ENCODE data around the gene GALNT12.

DNA sequence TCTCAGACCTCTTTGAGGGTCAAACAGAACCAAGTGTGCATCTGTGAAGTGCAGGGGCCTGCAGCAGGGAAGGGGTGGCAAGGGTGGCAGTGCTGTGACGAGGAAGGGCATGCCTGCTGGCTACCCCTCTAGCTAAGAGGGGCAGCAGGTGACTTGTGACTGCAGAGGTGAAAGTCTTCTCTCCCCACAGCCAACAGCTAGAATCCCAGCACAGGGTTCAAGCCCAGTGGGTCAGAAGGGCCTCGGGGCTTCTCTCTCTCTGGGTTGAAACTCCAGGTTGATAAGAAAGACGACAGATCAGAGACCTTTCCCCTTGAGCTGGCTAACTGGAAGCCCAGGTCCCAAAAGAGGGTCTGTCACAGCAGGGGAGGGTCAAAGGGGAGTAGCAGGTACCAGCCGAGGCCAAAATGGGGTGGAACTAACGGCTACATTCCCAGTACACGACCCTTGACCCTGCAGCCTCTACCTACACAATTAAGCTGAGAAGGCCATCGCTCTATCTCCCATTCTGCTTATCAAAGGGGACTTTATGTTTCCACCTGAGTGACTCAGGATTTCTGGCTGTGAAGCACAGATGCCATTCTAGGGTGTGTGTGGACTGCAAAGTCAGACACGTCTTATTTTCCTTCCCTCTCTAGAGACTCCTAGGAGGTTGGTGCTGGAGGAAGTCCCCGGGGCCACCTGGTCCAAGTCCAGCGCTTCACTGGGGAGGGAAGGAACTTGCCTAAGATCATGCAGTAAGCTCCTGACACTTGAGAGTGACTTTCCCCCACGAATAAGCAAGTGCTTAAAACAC, 25.7 kb upstream of the GALNT12 start:
- no peak for TF ChIP-seq CTCF (IDR thresholded peaks at IDR 0.05)
- TF ChIP-seq EZH2 (IDR thresholded peaks at IDR 0.05; ENCODE audit: borderline replicate concordance, insufficient read depth, low read depth, low read length, poor library complexity, severe bottlenecking): no peak
